BE2C (cell line): ENCODE data around the gene MICU1.

Experiments used
- DNase-seq: peaks from one replicate; pipeline ENCODE4 v3.0.0-alpha.2; 2020
- H3K27me3 ChIP-seq: fragments of 250-450 bp; sonication (Bioruptor Pico); 2 replicates; pipeline ENCODE4 v1.5.1; 2020; ENCODE audit warnings: mild to moderate bottlenecking
- H3K36me3 ChIP-seq: fragments of 250-450 bp; sonication (Bioruptor Pico); 2 replicates; pipeline ENCODE4 v1.5.1; 2020; ENCODE audit warnings: mild to moderate bottlenecking
- H3K4me1 ChIP-seq: fragments of 250-450 bp; sonication (Bioruptor Pico); 2 replicates; pipeline ENCODE4 v1.5.1; 2020
- H3K4me3 ChIP-seq: 2 replicates; pipeline ENCODE4 v1.5.1; 2011; ENCODE audit warnings: low read depth, low read length
- H3K9me3 ChIP-seq: fragments of 250-450 bp; sonication (Bioruptor Pico); 2 replicates; pipeline ENCODE4 v1.5.1; 2020
- TF ChIP-seq, protein P1 (sequence below): IDR thresholded peaks from 2 replicates; pipeline ENCODE4 v1.5.1; 2012; ENCODE audit warnings: mild to moderate bottlenecking, low read depth, low read length

MICU1 gene

DNA sequence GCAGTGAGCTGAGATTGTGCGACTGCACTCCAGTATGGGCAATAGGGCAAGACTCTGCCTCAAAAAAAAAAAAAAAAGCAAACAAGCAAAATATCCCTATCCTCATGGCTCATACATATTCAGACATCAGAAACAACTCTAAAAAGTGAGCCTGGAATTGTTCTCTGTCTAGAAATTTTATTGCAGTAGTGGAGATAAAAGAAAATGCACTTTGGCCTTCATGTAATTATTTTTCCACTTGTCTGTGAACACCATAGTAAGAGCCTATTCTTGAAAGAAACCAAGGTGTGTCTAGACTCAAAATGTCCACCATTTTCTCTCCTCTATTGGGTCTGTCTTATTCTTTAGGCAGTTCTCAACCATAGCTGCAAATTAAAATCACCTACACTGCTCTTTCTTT, 35.6 kb upstream of the MICU1 start:
- H3K9me3 ChIP-seq: no peaks in the 10 kb centered on the region
- TF ChIP-seq, protein P1, sequence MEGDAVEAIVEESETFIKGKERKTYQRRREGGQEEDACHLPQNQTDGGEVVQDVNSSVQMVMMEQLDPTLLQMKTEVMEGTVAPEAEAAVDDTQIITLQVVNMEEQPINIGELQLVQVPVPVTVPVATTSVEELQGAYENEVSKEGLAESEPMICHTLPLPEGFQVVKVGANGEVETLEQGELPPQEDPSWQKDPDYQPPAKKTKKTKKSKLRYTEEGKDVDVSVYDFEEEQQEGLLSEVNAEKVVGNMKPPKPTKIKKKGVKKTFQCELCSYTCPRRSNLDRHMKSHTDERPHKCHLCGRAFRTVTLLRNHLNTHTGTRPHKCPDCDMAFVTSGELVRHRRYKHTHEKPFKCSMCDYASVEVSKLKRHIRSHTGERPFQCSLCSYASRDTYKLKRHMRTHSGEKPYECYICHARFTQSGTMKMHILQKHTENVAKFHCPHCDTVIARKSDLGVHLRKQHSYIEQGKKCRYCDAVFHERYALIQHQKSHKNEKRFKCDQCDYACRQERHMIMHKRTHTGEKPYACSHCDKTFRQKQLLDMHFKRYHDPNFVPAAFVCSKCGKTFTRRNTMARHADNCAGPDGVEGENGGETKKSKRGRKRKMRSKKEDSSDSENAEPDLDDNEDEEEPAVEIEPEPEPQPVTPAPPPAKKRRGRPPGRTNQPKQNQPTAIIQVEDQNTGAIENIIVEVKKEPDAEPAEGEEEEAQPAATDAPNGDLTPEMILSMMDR: no peak
- DNase-seq: no peak

DNA sequence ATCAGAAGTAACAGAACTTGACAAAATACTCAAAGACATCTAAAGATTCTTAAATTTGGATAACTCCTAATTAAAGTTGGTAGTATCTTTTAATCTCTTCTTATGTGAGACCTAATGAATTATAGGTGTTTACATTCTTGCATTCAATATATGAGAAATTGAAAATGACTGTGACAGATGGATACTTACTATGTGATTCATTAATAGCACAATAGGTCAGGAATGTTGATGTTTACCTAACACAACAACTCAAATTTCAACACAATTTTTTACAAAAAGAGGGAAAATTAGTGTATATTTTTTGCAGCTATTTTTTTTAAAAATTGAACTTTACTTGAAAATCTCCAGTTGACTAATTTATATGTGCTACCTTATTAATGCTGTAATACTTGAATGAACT, 34.3 kb upstream of the MICU1 start:
- Histone ChIP-seq H3K4me3 (no peak overlapping the region), H3K9me3 (no peaks in the 10 kb centered on the region), H3K27me3 (no peaks in the 10 kb centered on the region), H3K4me1 (no peaks in the 10 kb centered on the region), H3K36me3 (no peaks in the 10 kb centered on the region)
- TF ChIP-seq, protein P1: no peak
- DNase-seq: no peak

More for the DNA sequence above, 35.6 kb upstream of the MICU1 start:
- no peak overlapping the region for H3K4me3 ChIP-seq
- no peaks in the 10 kb centered on the region for H3K4me1 ChIP-seq
- no peaks in the 10 kb centered on the region for H3K27me3 ChIP-seq
- no peaks in the 10 kb centered on the region for H3K36me3 ChIP-seq

DNA sequence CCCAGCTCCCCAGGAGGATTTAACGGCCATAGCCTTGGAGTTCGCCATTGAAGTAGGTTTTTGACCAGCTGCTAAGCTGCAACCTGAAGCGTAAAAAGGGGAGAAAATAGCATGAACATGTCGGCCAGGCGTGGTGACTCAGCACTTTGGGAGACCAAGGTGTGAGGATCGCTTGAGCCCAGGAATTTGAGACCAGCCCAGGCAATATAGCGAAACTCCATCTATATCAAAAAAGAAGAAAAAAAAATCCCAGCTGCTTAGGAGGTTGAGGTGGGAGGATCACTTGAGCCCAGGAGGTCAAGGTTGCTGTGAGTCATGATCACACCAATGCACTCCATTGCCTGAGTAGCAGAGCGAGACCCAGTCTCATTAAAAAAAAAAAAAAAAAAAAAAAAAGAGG, 33.8 kb upstream of the MICU1 start:
- Histone ChIP-seq H3K36me3 (no peaks in the 10 kb centered on the region), H3K9me3 (no peaks in the 10 kb centered on the region), H3K27me3 (no peaks in the 10 kb centered on the region), H3K4me3 (no peak overlapping the region), H3K4me1 (no peaks in the 10 kb centered on the region)
- TF ChIP-seq, protein P1: no peak
- DNase-seq: no peak

DNA sequence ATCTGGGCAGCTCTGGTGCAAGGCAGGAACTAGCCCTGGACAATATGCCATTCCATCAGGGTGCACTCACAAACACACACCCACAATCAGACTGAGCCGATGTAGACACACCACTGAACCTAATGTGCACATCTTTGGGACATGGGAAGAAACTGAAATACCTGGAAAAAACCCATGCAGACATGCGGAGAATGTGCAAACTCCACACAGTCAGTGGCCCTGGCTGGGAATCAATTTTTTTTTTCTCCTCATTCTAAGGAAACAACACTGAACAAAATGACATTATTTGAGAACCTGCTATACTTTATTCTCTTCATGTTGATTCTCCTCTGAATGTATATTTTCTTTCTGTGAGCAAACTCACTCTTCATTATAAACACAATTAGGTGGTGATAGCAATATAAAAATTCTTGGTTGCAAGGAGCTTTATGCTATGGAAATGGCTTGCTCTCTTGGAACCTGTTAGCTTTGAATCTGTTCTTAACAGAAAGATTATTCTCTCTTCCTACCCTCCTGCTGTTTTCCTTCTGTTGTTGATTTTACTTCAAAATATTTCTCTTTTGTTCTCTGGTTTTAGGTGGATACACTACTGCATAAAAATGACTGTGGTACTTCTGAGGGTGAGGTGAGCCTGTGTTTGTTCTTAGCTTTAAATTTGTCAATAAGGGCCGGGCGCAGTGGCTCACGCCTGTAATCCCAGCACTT, 33.0 kb upstream of the MICU1 start:
- H3K27me3 ChIP-seq: no peaks in the 10 kb centered on the region
- TF ChIP-seq, protein P1: no peak
- no peaks in the 10 kb centered on the region for H3K9me3 ChIP-seq

DNA sequence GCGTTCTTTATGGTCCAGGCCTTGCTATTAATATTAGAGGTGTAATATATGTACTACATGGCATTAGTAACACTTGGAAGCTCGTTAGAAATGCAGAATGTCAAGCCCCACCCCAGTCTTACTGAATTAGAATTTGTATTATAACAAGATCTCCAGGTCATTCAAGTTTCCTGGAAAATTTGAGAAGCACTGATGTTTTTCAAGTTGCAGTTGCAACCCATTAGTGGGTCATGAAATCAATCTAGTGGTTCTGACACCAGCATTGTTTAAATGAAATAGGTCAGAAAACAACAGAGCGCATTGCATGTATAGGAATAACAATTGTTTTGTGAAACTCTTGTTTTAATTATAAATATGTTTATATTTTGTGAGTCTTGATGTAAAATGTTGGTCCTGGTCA, 28.8 kb upstream of the MICU1 start:
- H3K27me3 ChIP-seq: no peaks in the 10 kb centered on the region
- no peak overlapping the region for H3K4me3 ChIP-seq
- H3K36me3 ChIP-seq: no peaks in the 10 kb centered on the region
- DNase-seq: no peak
- no peaks in the 10 kb centered on the region for H3K9me3 ChIP-seq
- TF ChIP-seq, protein P1: no peak
- H3K4me1 ChIP-seq: no peaks in the 10 kb centered on the region

More for the DNA sequence above, 33.0 kb upstream of the MICU1 start:
- Histone ChIP-seq H3K4me1 (no peaks in the 10 kb centered on the region), H3K4me3 (no peak overlapping the region), H3K36me3 (no peaks in the 10 kb centered on the region)
- no peak for DNase-seq

DNA sequence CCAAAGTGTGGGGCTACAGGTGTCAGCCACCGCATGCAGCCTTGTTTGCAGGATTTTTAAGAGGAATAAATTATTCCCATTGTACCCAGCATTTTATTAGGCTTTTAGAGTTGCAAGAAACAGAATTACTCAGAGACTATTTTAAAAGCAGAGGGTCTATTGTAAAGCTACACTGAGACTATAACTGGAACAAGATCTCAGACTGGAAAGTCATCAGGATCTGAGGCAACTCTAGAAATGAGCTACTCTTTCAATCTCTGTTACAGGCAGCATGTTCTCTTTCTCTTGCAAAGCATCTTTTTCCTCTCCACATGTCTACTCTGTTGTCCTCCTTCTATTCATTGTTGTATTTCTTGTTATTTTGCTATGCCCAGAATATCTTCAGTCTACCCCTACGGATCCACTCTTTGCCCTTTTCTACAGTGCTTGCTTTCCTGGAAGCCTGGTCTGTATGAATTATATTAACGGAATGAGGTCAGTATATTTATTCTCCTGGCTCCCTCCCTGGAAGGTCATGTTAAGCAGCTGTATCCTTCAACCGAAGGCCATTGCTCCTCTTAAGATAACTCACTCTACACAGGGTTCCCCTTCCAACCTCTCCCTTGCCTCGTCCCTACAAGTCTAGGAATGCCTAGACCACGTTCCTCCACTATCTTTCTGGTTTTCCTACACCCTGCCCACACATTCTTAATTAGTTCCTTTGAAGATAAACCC, 27.7 kb upstream of the MICU1 start:
- H3K4me3 ChIP-seq: no peak overlapping the region
- H3K27me3 ChIP-seq: no peaks in the 10 kb centered on the region
- H3K36me3 ChIP-seq: no peaks in the 10 kb centered on the region
- H3K9me3 ChIP-seq: no peaks in the 10 kb centered on the region
- DNase-seq: no peak
- TF ChIP-seq, protein P1: no peak
- H3K4me1 ChIP-seq: no peaks in the 10 kb centered on the region
